IMR-90 (cell line): ENCODE results near the gene RGL1.

Experiments used
- BHLHE40 ChIP-seq: fragments of 150-350 bp; IDR thresholded peaks from 2 replicates; pipeline ENCODE4 v1.6.1; 2016; ENCODE audit warnings: mild to moderate bottlenecking, low read depth, low read length
- CHD1 ChIP-seq: IDR thresholded peaks from 2 replicates; pipeline ENCODE4 v1.6.1; 2012; ENCODE audit warnings: low read depth, low read length, improper control_type of control experiment
- CTCF ChIP-seq: conservative IDR thresholded peaks from 2 replicates; pipeline ENCODE4 v1.5.1; 2012; ENCODE audit warnings: mild to moderate bottlenecking, low read depth, low read length, improper control_type of control experiment
- MAFK ChIP-seq: IDR thresholded peaks from 2 replicates; pipeline ENCODE4 v1.6.1; 2012; ENCODE audit warnings: low read depth, low read length, improper control_type of control experiment
- POLR2A ChIP-seq: IDR thresholded peaks from 2 replicates; pipeline ENCODE4 v1.6.1; 2012; ENCODE audit warnings: mild to moderate bottlenecking, low read depth, low read length
- RAD21 ChIP-seq: IDR thresholded peaks from 2 replicates; pipeline ENCODE4 v1.6.1; 2012; ENCODE audit warnings: low read length, improper control_type of control experiment
- SMC3 ChIP-seq: fragments of 150-350 bp; IDR thresholded peaks from 2 replicates; pipeline ENCODE4 v1.6.1; 2016; ENCODE audit warnings: low read depth, mild to moderate bottlenecking, antibody characterized with exemption, low read length, moderate library complexity
- TF ChIP-seq, protein P1 (sequence below): fragments of 150-350 bp; IDR thresholded peaks from 2 replicates; pipeline ENCODE4 v1.6.1; 2017; ENCODE audit warnings: mild to moderate bottlenecking, antibody characterized with exemption, low read length, low read depth

DNA sequence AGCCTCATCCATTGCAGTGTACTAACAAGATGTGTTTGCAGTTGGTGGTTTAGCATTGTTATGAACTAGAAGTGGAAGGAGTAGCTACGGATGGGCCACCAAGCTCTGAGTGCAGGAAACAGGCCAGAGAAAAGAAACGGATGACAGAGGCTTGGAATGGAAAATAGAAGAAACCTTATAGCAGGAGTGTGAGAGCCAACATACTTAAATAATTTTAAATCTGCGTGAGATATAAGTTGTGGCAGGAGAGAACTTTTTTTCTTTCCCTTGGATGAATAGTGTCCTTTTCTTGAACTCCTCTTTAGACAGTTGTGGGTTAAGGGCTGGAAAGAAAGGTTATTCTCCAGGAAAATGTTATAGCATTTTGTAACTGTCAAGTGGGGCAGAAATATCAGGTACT is 54.2 kb downstream of the RGL1 start:
- TF ChIP-seq CTCF (no peak), POLR2A (no peak), RAD21 (no peak), CHD1 (no peak), BHLHE40 (no peak), SMC3 (no peak), MAFK (no peak)
- TF ChIP-seq, protein P1, sequence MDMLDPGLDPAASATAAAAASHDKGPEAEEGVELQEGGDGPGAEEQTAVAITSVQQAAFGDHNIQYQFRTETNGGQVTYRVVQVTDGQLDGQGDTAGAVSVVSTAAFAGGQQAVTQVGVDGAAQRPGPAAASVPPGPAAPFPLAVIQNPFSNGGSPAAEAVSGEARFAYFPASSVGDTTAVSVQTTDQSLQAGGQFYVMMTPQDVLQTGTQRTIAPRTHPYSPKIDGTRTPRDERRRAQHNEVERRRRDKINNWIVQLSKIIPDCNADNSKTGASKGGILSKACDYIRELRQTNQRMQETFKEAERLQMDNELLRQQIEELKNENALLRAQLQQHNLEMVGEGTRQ = no peak
